Fibroblast of the aortic adventitia (primary cell): ENCODE data around the gene OR4F15. TPM values are rescaled to one million over a fixed set of nuclear protein-coding genes. Genes with fewer than 3 reads are reported as not detected.

ENCODE experiments used
- DNase-seq: peaks from one replicate; pipeline ENCODE4 v3.0.0-alpha.2; 2010; ENCODE audit warnings: low read depth
- H3K4me3 ChIP-seq: 2 replicates; pipeline ENCODE4 v1.5.1; 2011; ENCODE audit warnings: low read depth, mild to moderate bottlenecking, control low read depth, low read length, moderate library complexity
- total RNA-seq: library from RNA; depleted of rRNA; stranded (reverse); fragments of >200 nt; gene quantifications from 2 replicates; pipeline ENCODE4 v1.2.3, GENCODE V29; 2012; ENCODE audit warnings: low replicate concordance
- TF ChIP-seq, protein P1 (sequence below): IDR thresholded peaks from 2 replicates; pipeline ENCODE4 v1.5.1; 2011; ENCODE audit warnings: mild to moderate bottlenecking, low read length, control low read depth, inconsistent platforms; ENCODE audit not compliant: insufficient read depth

Gene OR4F15
- total RNA-seq, 1 donor = not detected

DNA sequence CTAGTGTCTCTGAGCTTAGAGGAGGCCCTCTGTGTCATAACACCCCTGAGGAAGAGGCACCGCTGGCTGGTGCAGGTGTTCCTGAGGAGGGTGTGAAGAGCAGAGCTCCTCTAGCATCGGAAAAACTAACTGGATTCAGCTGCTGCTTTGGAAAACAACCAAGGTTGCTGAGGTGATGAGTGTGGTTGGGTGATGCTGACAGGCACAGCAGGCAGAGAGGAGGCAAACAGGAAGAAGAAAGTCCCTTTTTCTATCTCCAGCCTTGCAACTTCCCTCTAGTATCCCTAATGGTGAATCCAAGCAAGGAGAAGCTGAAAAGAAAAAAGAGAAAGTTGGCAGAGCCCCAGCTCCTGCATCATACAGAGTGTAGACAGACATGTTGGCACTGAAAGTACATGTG, 3.8 kb upstream of the OR4F15 start:
- TF ChIP-seq, protein P1, sequence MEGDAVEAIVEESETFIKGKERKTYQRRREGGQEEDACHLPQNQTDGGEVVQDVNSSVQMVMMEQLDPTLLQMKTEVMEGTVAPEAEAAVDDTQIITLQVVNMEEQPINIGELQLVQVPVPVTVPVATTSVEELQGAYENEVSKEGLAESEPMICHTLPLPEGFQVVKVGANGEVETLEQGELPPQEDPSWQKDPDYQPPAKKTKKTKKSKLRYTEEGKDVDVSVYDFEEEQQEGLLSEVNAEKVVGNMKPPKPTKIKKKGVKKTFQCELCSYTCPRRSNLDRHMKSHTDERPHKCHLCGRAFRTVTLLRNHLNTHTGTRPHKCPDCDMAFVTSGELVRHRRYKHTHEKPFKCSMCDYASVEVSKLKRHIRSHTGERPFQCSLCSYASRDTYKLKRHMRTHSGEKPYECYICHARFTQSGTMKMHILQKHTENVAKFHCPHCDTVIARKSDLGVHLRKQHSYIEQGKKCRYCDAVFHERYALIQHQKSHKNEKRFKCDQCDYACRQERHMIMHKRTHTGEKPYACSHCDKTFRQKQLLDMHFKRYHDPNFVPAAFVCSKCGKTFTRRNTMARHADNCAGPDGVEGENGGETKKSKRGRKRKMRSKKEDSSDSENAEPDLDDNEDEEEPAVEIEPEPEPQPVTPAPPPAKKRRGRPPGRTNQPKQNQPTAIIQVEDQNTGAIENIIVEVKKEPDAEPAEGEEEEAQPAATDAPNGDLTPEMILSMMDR = no peak
- peak; percentile 18 for DNase-seq
- no peak overlapping the region for H3K4me3 ChIP-seq

DNA sequence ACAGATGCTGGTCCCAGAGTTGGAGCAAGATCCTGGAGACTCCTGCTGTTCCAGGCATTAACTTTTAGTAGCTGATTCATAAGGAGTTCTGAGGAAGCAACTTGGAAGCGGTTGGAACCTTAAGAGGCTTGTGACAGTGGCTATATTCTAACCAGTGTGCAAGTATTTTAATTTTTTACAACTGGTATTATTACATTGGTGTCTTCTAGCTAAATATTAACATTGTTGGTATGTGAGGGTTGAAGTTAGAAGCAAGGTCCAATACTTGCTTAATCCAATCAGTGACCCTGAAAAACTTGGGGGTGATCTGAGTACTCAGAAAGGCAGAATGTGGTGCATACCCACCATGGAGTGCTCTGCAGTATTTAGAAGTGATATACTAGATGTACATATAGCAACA, 1.5 kb upstream of the OR4F15 start:
- TF ChIP-seq, protein P1 = no peak

DNA sequence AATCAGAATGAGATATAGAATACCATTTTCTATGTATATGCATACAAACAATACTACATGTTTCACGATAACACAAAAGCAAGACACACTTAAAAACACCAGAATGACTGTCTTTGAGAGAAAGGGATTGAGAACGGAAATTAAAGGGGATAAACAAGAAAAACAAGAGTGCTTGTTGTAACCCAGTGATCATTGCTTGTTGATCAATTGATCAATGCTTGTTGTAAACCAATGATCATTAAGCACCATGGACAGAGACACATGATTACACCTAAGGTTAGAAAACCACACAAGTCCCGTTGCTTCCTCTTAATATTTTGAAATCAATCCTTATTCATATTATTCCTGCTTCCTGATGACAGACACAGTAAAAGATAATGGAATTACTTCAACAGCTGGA, 1.1 kb upstream of the OR4F15 start:
- DNase-seq = peak; percentile 8
- no peak overlapping the region for H3K4me3 ChIP-seq
- TF ChIP-seq, protein P1 = no peak

More for the DNA sequence above, 1.5 kb upstream of the OR4F15 start:
- no peak overlapping the region for H3K4me3 ChIP-seq
- no peak for DNase-seq

DNA sequence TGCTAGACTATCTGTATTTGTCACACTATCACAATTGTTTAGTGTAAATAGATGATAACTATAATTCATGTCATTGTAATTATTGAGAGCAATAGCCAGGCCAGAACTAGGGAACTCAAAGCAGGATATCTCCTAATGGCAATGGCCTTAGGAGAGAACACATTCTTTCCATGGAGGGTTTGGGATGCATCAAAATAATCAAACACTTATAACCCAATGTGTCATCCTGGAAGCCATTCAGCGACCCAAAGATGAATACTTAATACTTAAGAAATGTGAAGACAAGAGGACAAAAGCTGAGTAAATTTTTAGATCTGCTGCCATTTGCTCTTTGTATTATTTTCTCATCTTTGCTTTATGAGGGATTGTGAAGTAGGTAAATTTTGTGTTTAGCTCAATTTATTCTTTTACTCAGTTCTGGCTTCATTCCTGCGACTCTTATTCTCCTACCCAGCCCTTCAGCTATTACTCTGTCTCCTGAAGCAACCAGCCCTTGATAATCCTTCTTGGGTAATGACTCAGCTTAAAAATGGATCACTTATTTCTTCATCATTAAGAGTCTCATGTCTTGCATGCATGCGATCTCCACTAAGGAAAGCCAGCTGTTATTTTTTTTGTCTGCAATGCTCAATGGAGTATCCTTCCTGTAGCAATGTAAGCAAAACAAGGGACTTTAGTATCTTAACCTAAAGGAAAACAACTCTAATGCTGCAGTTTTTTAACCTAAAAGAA, 2.0 kb downstream of the OR4F15 start:
- no peak overlapping the region for H3K4me3 ChIP-seq
- peak; percentile 23 for DNase-seq
- TF ChIP-seq, protein P1 = no peak

DNA sequence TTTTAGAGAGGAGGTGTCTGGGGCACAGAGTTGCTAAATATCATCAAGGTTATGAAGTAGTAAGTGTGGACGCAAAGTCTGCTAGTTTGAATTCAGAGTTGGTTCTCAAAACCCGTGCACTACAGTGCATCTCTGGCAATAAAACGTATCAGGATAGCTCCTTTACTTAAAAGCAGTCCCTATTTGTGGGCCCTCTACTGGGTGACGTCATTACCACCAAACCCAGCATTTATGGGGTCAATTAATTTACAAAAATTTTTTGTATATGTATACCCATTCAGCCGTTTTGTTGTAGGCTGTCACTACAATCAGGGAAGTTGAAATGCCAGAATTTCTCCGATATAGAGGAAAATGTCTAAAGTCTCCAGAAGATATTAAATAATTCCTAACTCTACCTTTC, 8.8 kb downstream of the OR4F15 start:
- H3K4me3 ChIP-seq = no peak overlapping the region
- DNase-seq = no peak
- TF ChIP-seq, protein P1 = no peak

DNA sequence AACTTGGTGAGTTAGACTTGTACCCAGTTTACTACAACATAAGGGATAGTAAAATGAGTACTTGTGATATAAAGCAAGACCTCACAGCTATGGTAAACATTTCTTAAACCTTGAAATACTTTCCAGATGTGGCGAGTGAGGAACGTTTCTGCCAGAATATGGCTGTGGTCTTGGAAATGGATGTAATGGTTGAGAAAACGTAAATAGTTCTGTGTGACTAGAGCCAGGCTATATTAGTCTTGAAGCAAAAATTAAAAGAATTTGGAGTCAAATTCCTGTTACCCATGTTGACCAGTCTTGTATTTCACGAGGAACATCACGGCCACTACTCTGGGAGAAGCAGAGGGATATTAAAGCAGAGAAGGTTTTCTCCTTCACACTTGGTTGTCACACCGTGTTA, 15.3 kb downstream of the OR4F15 start:
- TF ChIP-seq, protein P1 = no peak
- DNase-seq = no peak
- H3K4me3 ChIP-seq = no peak overlapping the region

DNA sequence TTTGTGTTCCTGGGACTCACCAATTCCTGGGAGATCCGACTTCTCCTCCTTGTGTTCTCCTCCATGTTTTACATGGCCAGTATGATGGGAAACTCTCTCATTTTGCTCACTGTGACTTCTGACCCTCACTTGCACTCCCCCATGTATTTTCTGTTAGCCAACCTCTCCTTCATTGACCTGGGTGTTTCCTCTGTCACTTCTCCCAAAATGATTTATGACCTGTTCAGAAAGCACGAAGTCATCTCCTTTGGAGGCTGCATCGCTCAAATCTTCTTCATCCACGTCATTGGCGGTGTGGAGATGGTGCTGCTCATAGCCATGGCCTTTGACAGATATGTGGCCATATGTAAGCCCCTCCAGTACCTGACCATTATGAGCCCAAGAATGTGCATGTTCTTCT, 16.8 kb downstream of the OR4F15 start:
- TF ChIP-seq, protein P1 = no peak
- DNase-seq = no peak

More for the DNA sequence above, 16.8 kb downstream of the OR4F15 start:
- H3K4me3 ChIP-seq = no peak overlapping the region
